Heart left ventricle (tissue), 13 donors: Measurements from ENCODE around the gene NCOA1.

ENCODE experiments used
- POLR2A ChIP-seq, 2 donors: fragments of 450-650 bp; IDR thresholded peaks; one replicate each; pipeline ENCODE4 v1.6.1; 2017; ENCODE audit warnings: antibody characterized with exemption in 2 of 2, mild to moderate bottlenecking in 2 of 2, moderate library complexity in 2 of 2
- TF ChIP-seq, protein P1 (sequence below), 12 donors: fragments of 200-600 bp; sonication (generic) in 4 of 12; IDR thresholded peaks; one replicate each; pipeline versions ENCODE4 v1.5.0 to v1.8.0; 2018 to 2022; ENCODE audit warnings: antibody characterized with exemption in 12 of 12, mild to moderate bottlenecking in 5 of 12
- donor health status: ischemic (EF 13 %, LVEDD 7.1; RV severe dilation, severe dysfunction).
- donor health status: DM: no; HTN: yes; CAD: no.
- donor health status: DM: no; HTN: no; CAD: no.
- donor health status: ischemic (EF 25% LVEDD 6.9; RV normal size, moderate dysfunction).
- donor health status: ischemic (EF 25% LVEDD 5.7; RV mildly dilated, moderate dysfunction).
- donor health status: ischemic (EF 35%, LVEDD 5.7; RV mildly dilated, moderate dysfunction).
- donor health status: nonischemic (EF 11% LVEDD 7.7; RV severe dilation, severe dysfunction).
- donor health status: DM: yes; HTN: yes; CAD: no.
- donor health status: PGD.
- donor health status: ischemic (EF 29% LVEDD 5.4; RV normal size, mild dysfunction).
- donor health status: nonischemic (EF 23%, LVEDD 6.1; RV moderate dilation, normal function).

- no peak for TF ChIP-seq POLR2A (IDR thresholded peaks at IDR 0.05)
- TF ChIP-seq, protein P1, sequence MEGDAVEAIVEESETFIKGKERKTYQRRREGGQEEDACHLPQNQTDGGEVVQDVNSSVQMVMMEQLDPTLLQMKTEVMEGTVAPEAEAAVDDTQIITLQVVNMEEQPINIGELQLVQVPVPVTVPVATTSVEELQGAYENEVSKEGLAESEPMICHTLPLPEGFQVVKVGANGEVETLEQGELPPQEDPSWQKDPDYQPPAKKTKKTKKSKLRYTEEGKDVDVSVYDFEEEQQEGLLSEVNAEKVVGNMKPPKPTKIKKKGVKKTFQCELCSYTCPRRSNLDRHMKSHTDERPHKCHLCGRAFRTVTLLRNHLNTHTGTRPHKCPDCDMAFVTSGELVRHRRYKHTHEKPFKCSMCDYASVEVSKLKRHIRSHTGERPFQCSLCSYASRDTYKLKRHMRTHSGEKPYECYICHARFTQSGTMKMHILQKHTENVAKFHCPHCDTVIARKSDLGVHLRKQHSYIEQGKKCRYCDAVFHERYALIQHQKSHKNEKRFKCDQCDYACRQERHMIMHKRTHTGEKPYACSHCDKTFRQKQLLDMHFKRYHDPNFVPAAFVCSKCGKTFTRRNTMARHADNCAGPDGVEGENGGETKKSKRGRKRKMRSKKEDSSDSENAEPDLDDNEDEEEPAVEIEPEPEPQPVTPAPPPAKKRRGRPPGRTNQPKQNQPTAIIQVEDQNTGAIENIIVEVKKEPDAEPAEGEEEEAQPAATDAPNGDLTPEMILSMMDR (IDR thresholded peaks at IDR 0.05) = no peak
Measured at GRCh38 chr2:24469148-24469650, 21.9 kb upstream of the NCOA1 start.
